Keratinocyte (primary cell): ENCODE measurements around the gene POU3F4. TPM values are rescaled to one million over a fixed set of nuclear protein-coding genes. Genes with fewer than 3 reads are reported as not detected.

Source experiments
- DNase-seq: peaks from one replicate; pipeline ENCODE4 v3.0.0-alpha.2; 2011; ENCODE audit warnings: low read depth, missing footprints, low spot score
- FAIRE-seq: peaks from 2 replicates; lab custom pipeline; 2011; peaks lifted over from hg19 to GRCh38; lab: Jason Lieb, UNC
- H2AFZ ChIP-seq: 2 replicates; pipeline ENCODE4 v1.6.0; 2012; ENCODE audit warnings: low read length, control low read depth, inconsistent platforms; ENCODE audit not compliant: control insufficient read depth
- H3K27ac ChIP-seq: 2 replicates; pipeline ENCODE4 v1.5.1; 2011; ENCODE audit warnings: low read length; ENCODE audit not compliant: control insufficient read depth, insufficient read depth
- H3K27me3 ChIP-seq: 3 replicates; pipeline ENCODE4 v1.6.0; 2011; ENCODE audit warnings: low read length; ENCODE audit not compliant: control insufficient read depth, insufficient read depth; ENCODE audit errors: extremely low read depth
- H3K36me3 ChIP-seq, 2 experiments: 2 replicates in 1 of 2; 3 replicates in 1 of 2; pipeline ENCODE4 v1.5.1; 2011; ENCODE audit warnings: low read length in 2 of 2, mild to moderate bottlenecking in 1 of 2; ENCODE audit not compliant: control insufficient read depth in 2 of 2, insufficient read depth in 2 of 2; ENCODE audit errors: extremely low read depth in 1 of 2
- H3K4me1 ChIP-seq: 3 replicates; pipeline ENCODE4 v1.5.1; 2011; ENCODE audit warnings: low read length; ENCODE audit not compliant: control insufficient read depth, insufficient read depth; ENCODE audit errors: extremely low read depth
- H3K4me2 ChIP-seq: 3 replicates; pipeline ENCODE4 v1.6.0; 2011; ENCODE audit warnings: low read depth, low read length; ENCODE audit not compliant: control insufficient read depth, insufficient read depth; ENCODE audit errors: extremely low read depth
- H3K4me3 ChIP-seq, 3 experiments: fragments of 200-600 bp in 1 of 3; sonication (generic) in 1 of 3; 2 replicates in 2 of 3; 3 replicates in 1 of 3; pipeline ENCODE4 v1.5.1; 2011 to 2016; ENCODE audit warnings: low read length in 3 of 3, mild to moderate bottlenecking in 3 of 3, control low read depth in 2 of 3, inconsistent platforms in 1 of 3, low read depth in 1 of 3, mixed read lengths in 1 of 3, mixed run types in 1 of 3, moderate library complexity in 1 of 3; ENCODE audit not compliant: control insufficient read depth in 2 of 3, insufficient read depth in 2 of 3; ENCODE audit errors: extremely low read depth in 1 of 3
- H3K79me2 ChIP-seq: 2 replicates; pipeline ENCODE4 v1.6.0; 2012; ENCODE audit warnings: low read length; ENCODE audit not compliant: control insufficient read depth, insufficient read depth
- H3K9ac ChIP-seq: 3 replicates; pipeline ENCODE4 v1.6.0; 2011; ENCODE audit warnings: low read length; ENCODE audit not compliant: control insufficient read depth, insufficient read depth; ENCODE audit errors: extremely low read depth
- H3K9me1 ChIP-seq: 3 replicates; pipeline ENCODE4 v1.6.0; 2011; ENCODE audit warnings: low read length; ENCODE audit not compliant: control insufficient read depth, insufficient read depth; ENCODE audit errors: extremely low read depth
- H3K9me3 ChIP-seq: 2 replicates; pipeline ENCODE4 v1.5.1; 2012; ENCODE audit warnings: low read depth, low read length; ENCODE audit not compliant: control insufficient read depth
- H4K20me1 ChIP-seq: 3 replicates; pipeline ENCODE4 v1.6.0; 2011; ENCODE audit warnings: low read length; ENCODE audit not compliant: control insufficient read depth, insufficient read depth; ENCODE audit errors: extremely low read depth
- CTCF ChIP-seq, 3 experiments: IDR thresholded peaks in 1 of 3; conservative IDR thresholded peaks in 1 of 3; optimal IDR thresholded peaks in 1 of 3; 2 replicates in 2 of 3; 3 replicates in 1 of 3; pipeline versions ENCODE3 to v1.5.1; 2011; ENCODE audit warnings: low read length in 3 of 3, mild to moderate bottlenecking in 3 of 3, moderate library complexity in 2 of 3, control low read depth in 1 of 3, inconsistent platforms in 1 of 3; ENCODE audit not compliant: insufficient read depth in 2 of 3; ENCODE audit errors: extremely low read depth in 1 of 3
- EZH2 ChIP-seq: IDR thresholded peaks from one replicate; pipeline ENCODE4 v1.6.1; 2012; ENCODE audit warnings: inconsistent platforms, mild to moderate bottlenecking, low read length, moderate library complexity
- dilution Hi-C: fragments of 300-500 bp; cut with MboI; formaldehyde crosslinking; loops from one replicate; pipeline ENCODE4 v1.7.0; 2020; ENCODE audit warnings: low sequenced_read_pairs; ENCODE audit not compliant: extremely low pct_ligation_motif_present
- polyA plus RNA-seq, 5 experiments: library from polyadenylated mRNA; depleted of rRNA in 3 of 5; stranded (reverse) in 3 of 5; stranded (forward) in 1 of 5; unstranded in 1 of 5; fragments of >200 nt; gene quantifications; 1 replicate in 1 of 5; 2 replicates in 3 of 5; 3 replicates in 1 of 5; pipeline versions ENCODE4 v1.2.1 to v1.2.3, GENCODE V29; 2011 to 2012; ENCODE audit warnings: missing spikeins in 2 of 5, low read depth in 1 of 5, low replicate concordance in 1 of 5

The POU3F4 gene
- polyA plus RNA-seq, 1 donor (not counting 4 experiments of a cell fraction or from before 2014, with no cell fraction given): not detected

- no peak for FAIRE-seq
- Histone ChIP-seq H3K4me2 (no peak overlapping the region), H3K9ac (no peak overlapping the region), H3K27me3 (no peaks in the 10 kb centered on the region), H3K4me1 (no peaks in the 10 kb centered on the region), H3K9me1 (no peaks in the 10 kb centered on the region), H3K36me3 (no peaks in the 10 kb centered on the region), H3K79me2 (no peaks in the 10 kb centered on the region), H2AFZ (no peak overlapping the region), H3K9me3 (no peaks in the 10 kb centered on the region), H3K4me3 (no peak overlapping the region), H4K20me1 (no peaks in the 10 kb centered on the region), H3K27ac (no peak overlapping the region)
- TF ChIP-seq EZH2: no peak
- no peak for TF ChIP-seq CTCF (optimal IDR thresholded peaks at IDR 0.05 in 1 of 3, IDR thresholded peaks at IDR 0.05 in 1 of 3, conservative IDR thresholded peaks at IDR 0.05 in 1 of 3; ENCODE audit: extremely low read depth in 1 of 3, insufficient read depth in 2 of 3, low read length in 3 of 3)
- no peak for DNase-seq
- dilution Hi-C loops: no loop called here
Observed at GRCh38 chrX:83521905-83522304, 13.8 kb downstream of the POU3F4 start.

- no peaks in the 10 kb centered on the region for H3K27me3 ChIP-seq
- H3K4me1 ChIP-seq: no peaks in the 10 kb centered on the region
- no peak overlapping the region for H3K27ac ChIP-seq
- no peaks in the 10 kb centered on the region for H4K20me1 ChIP-seq
- H3K79me2 ChIP-seq: no peaks in the 10 kb centered on the region
- no peak overlapping the region for H3K9ac ChIP-seq
- DNase-seq: no peak
- H3K9me1 ChIP-seq: no peaks in the 10 kb centered on the region
- H3K36me3 ChIP-seq: no peaks in the 10 kb centered on the region
- H2AFZ ChIP-seq: no peak overlapping the region
- FAIRE-seq: no peak
- no peak overlapping the region for H3K4me3 ChIP-seq
- no peaks in the 10 kb centered on the region for H3K9me3 ChIP-seq
- dilution Hi-C loops: no loop called here
- no peak overlapping the region for H3K4me2 ChIP-seq
- no peak for TF ChIP-seq EZH2
- TF ChIP-seq CTCF (optimal IDR thresholded peaks at IDR 0.05 in 1 of 3, IDR thresholded peaks at IDR 0.05 in 1 of 3, conservative IDR thresholded peaks at IDR 0.05 in 1 of 3; ENCODE audit: extremely low read depth in 1 of 3, insufficient read depth in 2 of 3, low read length in 3 of 3): no peak
Observed at GRCh38 chrX:83529950-83530349, 21.9 kb downstream of the POU3F4 start.
